Testis (tissue), 3 donors: Measurements from ENCODE around the gene LYPD8. TPM values are rescaled to one million over a fixed set of nuclear protein-coding genes. Genes with fewer than 3 reads are reported as not detected.

ENCODE experiments used
- DNase-seq: peaks from one replicate; pipeline ENCODE4 v3.0.0-alpha.2; 2019
- H3K27ac ChIP-seq, 2 donors: fragments of 200-600 bp; sonication (generic); one replicate each; pipeline ENCODE4 v1.5.1; 2019
- H3K27me3 ChIP-seq: fragments of 200-600 bp; sonication (generic); one replicate; pipeline ENCODE4 v1.5.1; 2019
- H3K36me3 ChIP-seq: fragments of 200-600 bp; sonication (generic); one replicate; pipeline ENCODE4 v1.5.1; 2017; ENCODE audit warnings: low read depth; ENCODE audit errors: missing control alignments
- H3K4me1 ChIP-seq: fragments of 200-600 bp; sonication (generic); one replicate; pipeline ENCODE4 v1.5.1; 2019
- H3K4me3 ChIP-seq, 2 donors: fragments of 200-600 bp; sonication (generic); one replicate each; pipeline ENCODE4 v1.5.1; 2017 to 2019
- H3K9me3 ChIP-seq: fragments of 200-600 bp; sonication (generic); one replicate; pipeline ENCODE4 v1.5.1; 2017
- CTCF ChIP-seq, 3 experiments: fragments of 450-650 bp in 2 of 3; fragments of 200-600 bp in 1 of 3; sonication (generic) in 1 of 3; IDR thresholded peaks; one replicate each; pipeline ENCODE4 v1.5.1; 2016 to 2019; ENCODE audit warnings: antibody characterized with exemption in 3 of 3, mild to moderate bottlenecking in 2 of 3, moderate library complexity in 1 of 3
- POLR2A ChIP-seq: fragments of 450-650 bp; IDR thresholded peaks from one replicate; pipeline ENCODE4 v1.6.1; 2017; ENCODE audit warnings: antibody characterized with exemption, mild to moderate bottlenecking, moderate library complexity
- WGBS, 2 donors: methylation state at CpG; one replicate each; pipeline ENCODE4 v1.1.5; 2018; 5-methylcytosine and 5-hydroxymethylcytosine counted together
- intact Hi-C: fragments of 100-400 bp; cut with DNase I; formaldehyde crosslinking; loops from one replicate; pipeline ENCODE4 v1.15.1; 2023; ENCODE audit warnings: low total_unique reads
- polyA plus RNA-seq: library from polyadenylated mRNA; stranded (reverse); fragments of 350-450 nt; fragmentation: Illumina TruSeq; extraction: RNeasy Lipid Tissue Mini Kit (QIAGEN cat#74804); gene quantifications from one replicate; pipeline ENCODE4 v1.2.3, GENCODE V29; 2014; ENCODE audit warnings: low read depth, low replicate concordance; ENCODE audit not compliant: insufficient read depth
- total RNA-seq, 2 donors: library from RNA; depleted of rRNA; stranded (reverse); fragments of >200 nt; gene quantifications; one replicate each; pipeline ENCODE4 v1.2.3, GENCODE V29; 2016

Gene LYPD8
- total and polyA plus RNA-seq, 3 donors from 2014 or later: 0.43 to 0.91 (median 0.79) TPM

GRCh38 chr1:248756151-248756550 is 592 bp upstream of the LYPD8 start:
- intact Hi-C loops: no loop called here
- Histone ChIP-seq H3K4me1 (no peaks in the 10 kb centered on the region), H3K27me3 (no peaks in the 10 kb centered on the region), H3K27ac (no peak overlapping the region), H3K4me3 (no peak overlapping the region), H3K9me3 (no peaks in the 10 kb centered on the region), H3K36me3 (no peaks in the 10 kb centered on the region)
- no peak for DNase-seq
- 72 to 87% methylated on average over 4 of the region's 4 CpGs for WGBS, 2 donors
- TF ChIP-seq POLR2A (no peak), CTCF (IDR thresholded peaks at IDR 0.05) (no peak)

- Histone ChIP-seq H3K4me1 (no peaks in the 10 kb centered on the region), H3K4me3 (no peak overlapping the region), H3K36me3 (no peaks in the 10 kb centered on the region), H3K9me3 (no peaks in the 10 kb centered on the region), H3K27ac (no peak overlapping the region), H3K27me3 (no peaks in the 10 kb centered on the region)
- intact Hi-C loops: no loop called here
- no peak for DNase-seq
- 92 to 94% methylated on average over 2 of the region's 2 CpGs for WGBS, 2 donors
- TF ChIP-seq POLR2A (no peak), CTCF (IDR thresholded peaks at IDR 0.05) (no peak)
These were observed 1.8 kb downstream of the LYPD8 start for GRCh38 chr1:248753708-248754280.

GRCh38 chr1:248753029-248753594 is 2.4 kb downstream of the LYPD8 start:
- Histone ChIP-seq H3K36me3 (no peaks in the 10 kb centered on the region), H3K9me3 (no peaks in the 10 kb centered on the region), H3K4me3 (no peak overlapping the region), H3K27ac (no peak overlapping the region), H3K27me3 (no peaks in the 10 kb centered on the region), H3K4me1 (no peaks in the 10 kb centered on the region)
- intact Hi-C loops: no loop called here
- no peak for DNase-seq
- no peak for TF ChIP-seq CTCF (IDR thresholded peaks at IDR 0.05)
- 75 to 82% methylated on average over 1 of the region's 1 CpG for WGBS, 2 donors

GRCh38 chr1:248752161-248753028 is 3.2 kb downstream of the LYPD8 start:
- intact Hi-C loops: no loop called here
- Histone ChIP-seq H3K27me3 (no peaks in the 10 kb centered on the region), H3K4me3 (no peak overlapping the region), H3K27ac (no peak overlapping the region), H3K4me1 (no peaks in the 10 kb centered on the region), H3K36me3 (no peaks in the 10 kb centered on the region), H3K9me3 (no peaks in the 10 kb centered on the region)
- TF ChIP-seq POLR2A (no peak), CTCF (IDR thresholded peaks at IDR 0.05) (no peak)
- 34 to 45% methylated on average over 5 to 8 of the region's 8 CpGs for WGBS, 2 donors
- peak; percentile 37 for DNase-seq
